Measurements from ENCODE around the gene AKNAD1. TPM values are rescaled to one million over a fixed set of nuclear protein-coding genes. Genes with fewer than 3 reads are reported as not detected.
A peak's percentile ranks its signal among the peaks of the same experiment; 100 is the strongest.

Gene AKNAD1
- total RNA-seq, 4 donors from 2014 or later = 0.67 to 3.9 TPM; not detected in 2

GRCh38 chr1:108832929-108833328 lies 24.0 kb downstream of the AKNAD1 start:
- no peak for TF ChIP-seq POLR2A (IDR thresholded peaks at IDR 0.05)
- no peak for TF ChIP-seq CTCF (IDR thresholded peaks at IDR 0.05 in 4 of 5, conservative IDR thresholded peaks at IDR 0.05 in 1 of 5)
- Histone ChIP-seq H3K36me3 (no peaks in the 10 kb centered on the region), H3K4me1 (peaks cover 26 to 30% of the 10 kb centered on the region in 2 donors), H3K27me3 (no peaks in the 10 kb centered on the region), H3K4me3 (no peak overlapping the region), H3K27ac (no peak overlapping the region), H3K9me3 (no peaks in the 10 kb centered on the region)
- ATAC-seq (no peak), DNase-seq (no peak)
- in situ Hi-C loops (cut with MboI; ENCODE audit: low sequenced_read_pairs in 4 of 4) = loop anchor here in 3 of 4 donors (5.0 kb wide), 2 partner anchors 59 to 64 kb away; no protein-coding TSS in a partner anchor
- intact Hi-C loops (cut with DNase I; ENCODE audit: low total_unique reads) = no loop called here

- Histone ChIP-seq H3K27ac (peak overlapping the region; percentile 75 to 80 (median 76)), H3K4me3 (peak overlapping the region in 1 of 4 donors; percentile 8), H3K9me3 (no peaks in the 10 kb centered on the region), H3K4me1 (peaks cover 27 to 32% of the 10 kb centered on the region in 2 donors), H3K27me3 (no peaks in the 10 kb centered on the region), H3K36me3 (no peaks in the 10 kb centered on the region)
- no peak for TF ChIP-seq CTCF (IDR thresholded peaks at IDR 0.05 in 4 of 5, conservative IDR thresholded peaks at IDR 0.05 in 1 of 5)
- TF ChIP-seq POLR2A (IDR thresholded peaks at IDR 0.05) = no peak
- in situ Hi-C loops (cut with MboI; ENCODE audit: low sequenced_read_pairs in 4 of 4) (loop anchor here in 3 of 4 donors (5.0 kb wide), 2 partner anchors 61 to 66 kb away; no protein-coding TSS in a partner anchor), intact Hi-C loops (cut with DNase I; ENCODE audit: low total_unique reads) (loop anchor here (1.0 kb wide), 1 partner anchor 47 kb away; no protein-coding TSS in a partner anchor)
- peak in 1 of 2 donors; percentile 29 for ATAC-seq
- no peak for DNase-seq
Observed at GRCh38 chr1:108831225-108831624, 25.7 kb downstream of the AKNAD1 start.

GRCh38 chr1:108830119-108831008 lies 26.5 kb downstream of the AKNAD1 start:
- H3K4me1 ChIP-seq = peaks cover 27 to 32% of the 10 kb centered on the region in 2 donors
- H3K9me3 ChIP-seq = no peaks in the 10 kb centered on the region
- H3K27ac ChIP-seq = peak overlapping the region; percentile 75 to 80 (median 76)
- ATAC-seq (peak; percentile 51 to 69), DNase-seq (peak; percentile 64 to 83)
- TF ChIP-seq POLR2A (IDR thresholded peaks at IDR 0.05) (peak; percentile 27 to 46), CTCF (IDR thresholded peaks at IDR 0.05 in 4 of 5, conservative IDR thresholded peaks at IDR 0.05 in 1 of 5) (no peak)
- in situ Hi-C loops (cut with MboI; ENCODE audit: low sequenced_read_pairs in 4 of 4) = loop anchor here in 3 of 4 donors (5.0 kb wide), 2 partner anchors 62 to 67 kb away; no protein-coding TSS in a partner anchor
- H3K36me3 ChIP-seq = no peaks in the 10 kb centered on the region
- intact Hi-C loops (cut with DNase I; ENCODE audit: low total_unique reads) = loop anchor here (1.0 kb wide), 1 partner anchor 48 kb away; no protein-coding TSS in a partner anchor
- H3K4me3 ChIP-seq = peak overlapping the region; percentile 8 to 27 (median 16)
- no peaks in the 10 kb centered on the region for H3K27me3 ChIP-seq

GRCh38 chr1:108829498-108829916 lies 27.4 kb downstream of the AKNAD1 start:
- H3K9me3 ChIP-seq = no peaks in the 10 kb centered on the region
- peaks cover 27 to 32% of the 10 kb centered on the region in 2 donors for H3K4me1 ChIP-seq
- in situ Hi-C loops (cut with MboI; ENCODE audit: low sequenced_read_pairs in 4 of 4) (loop anchor here in 1 of 4 donors (5.0 kb wide), 1 partner anchor 63 kb away; no protein-coding TSS in a partner anchor), intact Hi-C loops (cut with DNase I; ENCODE audit: low total_unique reads) (no loop called here)
- ATAC-seq (peak; percentile 30 to 41), DNase-seq (no peak)
- no peaks in the 10 kb centered on the region for H3K27me3 ChIP-seq
- H3K36me3 ChIP-seq = no peaks in the 10 kb centered on the region
- H3K27ac ChIP-seq = peak overlapping the region; percentile 75 to 80 (median 76)
- no peak overlapping the region for H3K4me3 ChIP-seq
- no peak for TF ChIP-seq POLR2A (IDR thresholded peaks at IDR 0.05)
- no peak for TF ChIP-seq CTCF (IDR thresholded peaks at IDR 0.05 in 4 of 5, conservative IDR thresholded peaks at IDR 0.05 in 1 of 5)
